WTC11 (cell line): ENCODE data around the gene ESR2. TPM values are rescaled to one million over a fixed set of nuclear protein-coding genes. Genes with fewer than 3 reads are reported as not detected.

ENCODE experiments used
- ATAC-seq: fragments of 200-7000 bp; cut with Tn5 transposase; 2 replicates; pipeline ENCODE4 v1.10.0; 2021; ENCODE audit warnings: mild to moderate bottlenecking, moderate library complexity
- CTCF ChIA-PET: fragments of 300-600 bp; sonication (Branson Sonifier 250); formaldehyde crosslinking; loops from one replicate; lab custom pipeline; 2021; ENCODE audit warnings: antibody characterized with exemption; lab: Charles Lee
- POLR2A ChIA-PET: fragments of 350-600 bp; sonication (Branson Sonifier 250); formaldehyde crosslinking; loops from one replicate; lab custom pipeline; 2021; ENCODE audit warnings: antibody characterized with exemption; lab: Charles Lee
- DNase-seq: peaks from one replicate; pipeline ENCODE4 v3.0.0; 2021; ENCODE audit warnings: low spot score
- H3K27ac Mint-ChIP-seq: 2 replicates; pipeline ENCODE4 v1.8.0; 2021; ENCODE audit warnings: mixed read lengths
- H3K27me3 Mint-ChIP-seq: 2 replicates; pipeline ENCODE4 v1.8.0; 2021; ENCODE audit warnings: low read depth, mild to moderate bottlenecking, moderate library complexity, mixed read lengths
- H3K36me3 Mint-ChIP-seq: 2 replicates; pipeline ENCODE4 v1.8.0; 2021; ENCODE audit warnings: mixed read lengths
- H3K4me1 Mint-ChIP-seq: 2 replicates; pipeline ENCODE4 v1.8.0; 2022; ENCODE audit warnings: mixed read lengths
- H3K4me3 Mint-ChIP-seq: 2 replicates; pipeline ENCODE4 v1.8.0; 2021; ENCODE audit warnings: mild to moderate bottlenecking, moderate library complexity, mixed read lengths
- H3K9me3 Mint-ChIP-seq: 2 replicates; pipeline ENCODE4 v1.8.0; 2021; ENCODE audit warnings: mixed read lengths
- CREB1 ChIP-seq: sonication (generic); formaldehyde crosslinking; IDR thresholded peaks from 2 replicates; pipeline ENCODE4 v1.8.0; 2023; ENCODE audit warnings: mild to moderate bottlenecking, missing genetic modification reagents
- CREM ChIP-seq: sonication (generic); formaldehyde crosslinking; IDR thresholded peaks from 2 replicates; pipeline ENCODE4 v1.8.1; 2022; ENCODE audit warnings: mild to moderate bottlenecking, missing genetic modification reagents, moderate library complexity
- FOXJ3 ChIP-seq: sonication (generic); formaldehyde crosslinking; IDR thresholded peaks from 2 replicates; pipeline ENCODE4 v1.9.0; 2021; ENCODE audit warnings: missing genetic modification reagents, mild to moderate bottlenecking, borderline replicate concordance
- FOXP1 ChIP-seq: sonication (generic); formaldehyde crosslinking; IDR thresholded peaks from 2 replicates; pipeline ENCODE4 v1.8.0; 2022; ENCODE audit warnings: missing genetic modification reagents, mild to moderate bottlenecking, moderate library complexity, borderline replicate concordance
- MYBL2 ChIP-seq: sonication (generic); formaldehyde crosslinking; IDR thresholded peaks from 2 replicates; pipeline ENCODE4 v1.8.1; 2023; ENCODE audit warnings: mild to moderate bottlenecking, moderate library complexity, missing genetic modification reagents
- NFATC4 ChIP-seq: fragments of 250-450 bp; sonication (Bioruptor Pico); IDR thresholded peaks from 2 replicates; pipeline ENCODE4 v1.9.0; 2021; ENCODE audit warnings: mild to moderate bottlenecking
- NR3C1 ChIP-seq: sonication (generic); formaldehyde crosslinking; conservative IDR thresholded peaks from 2 replicates; pipeline ENCODE4 v1.8.1; 2023; ENCODE audit warnings: low read depth, mild to moderate bottlenecking, missing genetic modification reagents
- ZNF396 ChIP-seq: fragments of 250-450 bp; sonication (Bioruptor Pico); IDR thresholded peaks from 2 replicates; pipeline ENCODE4 v1.8.0; 2021; ENCODE audit warnings: mild to moderate bottlenecking, moderate library complexity, borderline replicate concordance
- ZNF423 ChIP-seq: fragments of 250-450 bp; sonication (Bioruptor Pico); IDR thresholded peaks from 2 replicates; pipeline ENCODE4 v2.1.2; 2022; ENCODE audit warnings: mild to moderate bottlenecking, moderate library complexity
- total RNA-seq: library from RNA; stranded (reverse); gene quantifications from 3 replicates; pipeline ENCODE4 v1.2.3, GENCODE V29; 2021
- TF ChIP-seq, protein P1 (sequence below): sonication (generic); formaldehyde crosslinking; IDR thresholded peaks from 2 replicates; pipeline ENCODE4 v1.8.0; 2022; ENCODE audit warnings: mild to moderate bottlenecking, missing genetic modification reagents
- TF ChIP-seq, protein P2 (sequence below): sonication (generic); formaldehyde crosslinking; IDR thresholded peaks from 2 replicates; pipeline ENCODE4 v1.8.0; 2022; ENCODE audit warnings: missing genetic modification reagents
- TF ChIP-seq, protein P3 (sequence below): sonication (generic); formaldehyde crosslinking; IDR thresholded peaks from 2 replicates; pipeline ENCODE4 v1.8.1; 2023; ENCODE audit warnings: mild to moderate bottlenecking, missing genetic modification reagents
- TF ChIP-seq, protein P4 (sequence below): sonication (generic); formaldehyde crosslinking; IDR thresholded peaks from 2 replicates; pipeline ENCODE4 v1.8.0; 2022; ENCODE audit warnings: mild to moderate bottlenecking, missing genetic modification reagents
- TF ChIP-seq, protein P5 (sequence below): fragments of 250-450 bp; sonication (Bioruptor Pico); IDR thresholded peaks from 2 replicates; pipeline ENCODE4 v2.1.2; 2022; ENCODE audit warnings: mild to moderate bottlenecking, moderate library complexity
- TF ChIP-seq, protein P6 (sequence below): sonication (generic); formaldehyde crosslinking; IDR thresholded peaks from 2 replicates; pipeline ENCODE4 v1.8.1; 2022; ENCODE audit warnings: mild to moderate bottlenecking, missing genetic modification reagents, moderate library complexity, borderline replicate concordance
- TF ChIP-seq, protein P7 (sequence below): sonication (generic); formaldehyde crosslinking; IDR thresholded peaks from 2 replicates; pipeline ENCODE4 v1.8.1; 2023; ENCODE audit warnings: mild to moderate bottlenecking, missing genetic modification reagents, borderline replicate concordance
- TF ChIP-seq, protein P8 (sequence below): sonication (generic); formaldehyde crosslinking; IDR thresholded peaks from 2 replicates; pipeline ENCODE4 v1.8.1; 2022; ENCODE audit warnings: low read depth, missing genetic modification reagents, borderline replicate concordance

The ESR2 gene
- total RNA-seq, 1 experiment from 2014 or later: 0.50 TPM

DNA sequence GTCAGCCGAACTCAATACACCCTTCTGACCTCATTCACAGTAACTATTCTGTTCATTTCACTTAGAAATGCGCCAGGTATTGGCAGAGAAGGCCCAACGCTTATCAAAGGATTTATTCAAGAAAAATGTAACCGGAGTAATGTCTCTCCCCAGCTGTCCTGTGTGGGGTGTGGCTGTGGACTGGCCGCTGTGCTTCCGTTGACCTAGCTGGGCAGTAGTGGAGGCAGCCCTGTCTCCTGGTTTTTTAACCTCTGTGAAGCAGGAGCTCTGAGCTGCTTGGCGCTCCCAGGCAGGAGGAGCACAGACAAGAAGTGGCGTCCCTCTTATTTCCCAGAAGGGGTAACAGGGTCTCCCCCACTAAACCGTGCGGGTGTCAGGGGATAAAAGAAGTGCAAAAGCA is 85.2 kb downstream of the ESR2 start:
- TF ChIP-seq, protein P1, sequence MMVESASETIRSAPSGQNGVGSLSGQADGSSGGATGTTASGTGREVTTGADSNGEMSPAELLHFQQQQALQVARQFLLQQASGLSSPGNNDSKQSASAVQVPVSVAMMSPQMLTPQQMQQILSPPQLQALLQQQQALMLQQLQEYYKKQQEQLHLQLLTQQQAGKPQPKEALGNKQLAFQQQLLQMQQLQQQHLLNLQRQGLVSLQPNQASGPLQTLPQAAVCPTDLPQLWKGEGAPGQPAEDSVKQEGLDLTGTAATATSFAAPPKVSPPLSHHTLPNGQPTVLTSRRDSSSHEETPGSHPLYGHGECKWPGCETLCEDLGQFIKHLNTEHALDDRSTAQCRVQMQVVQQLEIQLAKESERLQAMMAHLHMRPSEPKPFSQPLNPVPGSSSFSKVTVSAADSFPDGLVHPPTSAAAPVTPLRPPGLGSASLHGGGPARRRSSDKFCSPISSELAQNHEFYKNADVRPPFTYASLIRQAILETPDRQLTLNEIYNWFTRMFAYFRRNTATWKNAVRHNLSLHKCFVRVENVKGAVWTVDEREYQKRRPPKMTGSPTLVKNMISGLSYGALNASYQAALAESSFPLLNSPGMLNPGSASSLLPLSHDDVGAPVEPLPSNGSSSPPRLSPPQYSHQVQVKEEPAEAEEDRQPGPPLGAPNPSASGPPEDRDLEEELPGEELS (CRISPR knock-in tag): no peak
- TF ChIP-seq NFATC4 (CRISPR knock-in tag): no peak
- no peak for TF ChIP-seq ZNF423 (CRISPR knock-in tag)
- TF ChIP-seq, protein P2, sequence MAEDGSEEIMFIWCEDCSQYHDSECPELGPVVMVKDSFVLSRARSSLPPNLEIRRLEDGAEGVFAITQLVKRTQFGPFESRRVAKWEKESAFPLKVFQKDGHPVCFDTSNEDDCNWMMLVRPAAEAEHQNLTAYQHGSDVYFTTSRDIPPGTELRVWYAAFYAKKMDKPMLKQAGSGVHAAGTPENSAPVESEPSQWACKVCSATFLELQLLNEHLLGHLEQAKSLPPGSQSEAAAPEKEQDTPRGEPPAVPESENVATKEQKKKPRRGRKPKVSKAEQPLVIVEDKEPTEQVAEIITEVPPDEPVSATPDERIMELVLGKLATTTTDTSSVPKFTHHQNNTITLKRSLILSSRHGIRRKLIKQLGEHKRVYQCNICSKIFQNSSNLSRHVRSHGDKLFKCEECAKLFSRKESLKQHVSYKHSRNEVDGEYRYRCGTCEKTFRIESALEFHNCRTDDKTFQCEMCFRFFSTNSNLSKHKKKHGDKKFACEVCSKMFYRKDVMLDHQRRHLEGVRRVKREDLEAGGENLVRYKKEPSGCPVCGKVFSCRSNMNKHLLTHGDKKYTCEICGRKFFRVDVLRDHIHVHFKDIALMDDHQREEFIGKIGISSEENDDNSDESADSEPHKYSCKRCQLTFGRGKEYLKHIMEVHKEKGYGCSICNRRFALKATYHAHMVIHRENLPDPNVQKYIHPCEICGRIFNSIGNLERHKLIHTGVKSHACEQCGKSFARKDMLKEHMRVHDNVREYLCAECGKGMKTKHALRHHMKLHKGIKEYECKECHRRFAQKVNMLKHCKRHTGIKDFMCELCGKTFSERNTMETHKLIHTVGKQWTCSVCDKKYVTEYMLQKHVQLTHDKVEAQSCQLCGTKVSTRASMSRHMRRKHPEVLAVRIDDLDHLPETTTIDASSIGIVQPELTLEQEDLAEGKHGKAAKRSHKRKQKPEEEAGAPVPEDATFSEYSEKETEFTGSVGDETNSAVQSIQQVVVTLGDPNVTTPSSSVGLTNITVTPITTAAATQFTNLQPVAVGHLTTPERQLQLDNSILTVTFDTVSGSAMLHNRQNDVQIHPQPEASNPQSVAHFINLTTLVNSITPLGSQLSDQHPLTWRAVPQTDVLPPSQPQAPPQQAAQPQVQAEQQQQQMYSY (CRISPR knock-in tag): no peak
- TF ChIP-seq, protein P3, sequence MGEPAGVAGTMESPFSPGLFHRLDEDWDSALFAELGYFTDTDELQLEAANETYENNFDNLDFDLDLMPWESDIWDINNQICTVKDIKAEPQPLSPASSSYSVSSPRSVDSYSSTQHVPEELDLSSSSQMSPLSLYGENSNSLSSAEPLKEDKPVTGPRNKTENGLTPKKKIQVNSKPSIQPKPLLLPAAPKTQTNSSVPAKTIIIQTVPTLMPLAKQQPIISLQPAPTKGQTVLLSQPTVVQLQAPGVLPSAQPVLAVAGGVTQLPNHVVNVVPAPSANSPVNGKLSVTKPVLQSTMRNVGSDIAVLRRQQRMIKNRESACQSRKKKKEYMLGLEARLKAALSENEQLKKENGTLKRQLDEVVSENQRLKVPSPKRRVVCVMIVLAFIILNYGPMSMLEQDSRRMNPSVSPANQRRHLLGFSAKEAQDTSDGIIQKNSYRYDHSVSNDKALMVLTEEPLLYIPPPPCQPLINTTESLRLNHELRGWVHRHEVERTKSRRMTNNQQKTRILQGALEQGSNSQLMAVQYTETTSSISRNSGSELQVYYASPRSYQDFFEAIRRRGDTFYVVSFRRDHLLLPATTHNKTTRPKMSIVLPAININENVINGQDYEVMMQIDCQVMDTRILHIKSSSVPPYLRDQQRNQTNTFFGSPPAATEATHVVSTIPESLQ (CRISPR knock-in tag): no peak
- TF ChIP-seq, protein P4, sequence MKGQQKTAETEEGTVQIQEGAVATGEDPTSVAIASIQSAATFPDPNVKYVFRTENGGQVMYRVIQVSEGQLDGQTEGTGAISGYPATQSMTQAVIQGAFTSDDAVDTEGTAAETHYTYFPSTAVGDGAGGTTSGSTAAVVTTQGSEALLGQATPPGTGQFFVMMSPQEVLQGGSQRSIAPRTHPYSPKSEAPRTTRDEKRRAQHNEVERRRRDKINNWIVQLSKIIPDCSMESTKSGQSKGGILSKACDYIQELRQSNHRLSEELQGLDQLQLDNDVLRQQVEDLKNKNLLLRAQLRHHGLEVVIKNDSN: no peak
- TF ChIP-seq CREB1 (CRISPR knock-in tag): no peak
- TF ChIP-seq NR3C1 (CRISPR knock-in tag): no peak
- no peak for TF ChIP-seq MYBL2 (CRISPR knock-in tag)
- no peak for TF ChIP-seq CREM (CRISPR knock-in tag)
- peaks cover 49% of the 10 kb centered on the region for H3K36me3 Mint-ChIP-seq
- H3K4me1 Mint-ChIP-seq: peaks cover 8% of the 10 kb centered on the region
- no peak overlapping the region for H3K4me3 Mint-ChIP-seq
- ChIA-PET POLR2A (no interaction called here), CTCF (no interaction called here)
- no peak overlapping the region for H3K27ac Mint-ChIP-seq
- no peaks in the 10 kb centered on the region for H3K27me3 Mint-ChIP-seq
- no peaks in the 10 kb centered on the region for H3K9me3 Mint-ChIP-seq
- ATAC-seq: no peak
- no peak for DNase-seq

DNA sequence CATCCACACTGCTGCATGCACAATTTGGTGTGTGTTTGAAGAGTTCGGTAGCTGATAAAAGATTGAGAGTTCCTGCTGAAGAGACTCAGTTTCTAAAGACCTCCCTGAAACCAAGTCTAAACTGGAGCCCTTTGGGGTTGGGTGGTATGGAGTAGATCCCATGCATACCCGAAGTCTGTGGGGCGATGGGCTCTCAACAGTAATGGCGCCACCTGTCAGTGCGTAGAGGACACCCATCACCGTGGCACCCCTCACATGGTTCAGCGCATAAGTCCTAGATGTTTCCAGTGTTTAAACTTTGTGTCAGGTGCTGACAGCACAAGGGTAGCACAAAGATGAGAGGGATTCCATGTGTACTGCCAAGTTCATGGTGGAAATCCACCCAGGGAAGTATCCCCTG is 85.9 kb downstream of the ESR2 start:
- no peaks in the 10 kb centered on the region for H3K9me3 Mint-ChIP-seq
- no peak overlapping the region for H3K27ac Mint-ChIP-seq
- peaks cover 8% of the 10 kb centered on the region for H3K4me1 Mint-ChIP-seq
- peaks cover 45% of the 10 kb centered on the region for H3K36me3 Mint-ChIP-seq
- no peak overlapping the region for H3K4me3 Mint-ChIP-seq
- POLR2A ChIA-PET: no interaction called here
- peak; percentile 74 for ATAC-seq
- no peak for DNase-seq
- H3K27me3 Mint-ChIP-seq: no peaks in the 10 kb centered on the region
- CTCF ChIA-PET: no interaction called here
- TF ChIP-seq, protein P5, sequence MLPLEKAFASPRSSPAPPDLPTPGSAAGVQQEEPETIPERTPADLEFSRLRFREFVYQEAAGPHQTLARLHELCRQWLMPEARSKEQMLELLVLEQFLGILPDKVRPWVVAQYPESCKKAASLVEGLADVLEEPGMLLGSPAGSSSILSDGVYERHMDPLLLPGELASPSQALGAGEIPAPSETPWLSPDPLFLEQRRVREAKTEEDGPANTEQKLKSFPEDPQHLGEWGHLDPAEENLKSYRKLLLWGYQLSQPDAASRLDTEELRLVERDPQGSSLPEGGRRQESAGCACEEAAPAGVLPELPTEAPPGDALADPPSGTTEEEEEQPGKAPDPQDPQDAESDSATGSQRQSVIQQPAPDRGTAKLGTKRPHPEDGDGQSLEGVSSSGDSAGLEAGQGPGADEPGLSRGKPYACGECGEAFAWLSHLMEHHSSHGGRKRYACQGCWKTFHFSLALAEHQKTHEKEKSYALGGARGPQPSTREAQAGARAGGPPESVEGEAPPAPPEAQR (CRISPR knock-in tag): no peak
- TF ChIP-seq, protein P6, sequence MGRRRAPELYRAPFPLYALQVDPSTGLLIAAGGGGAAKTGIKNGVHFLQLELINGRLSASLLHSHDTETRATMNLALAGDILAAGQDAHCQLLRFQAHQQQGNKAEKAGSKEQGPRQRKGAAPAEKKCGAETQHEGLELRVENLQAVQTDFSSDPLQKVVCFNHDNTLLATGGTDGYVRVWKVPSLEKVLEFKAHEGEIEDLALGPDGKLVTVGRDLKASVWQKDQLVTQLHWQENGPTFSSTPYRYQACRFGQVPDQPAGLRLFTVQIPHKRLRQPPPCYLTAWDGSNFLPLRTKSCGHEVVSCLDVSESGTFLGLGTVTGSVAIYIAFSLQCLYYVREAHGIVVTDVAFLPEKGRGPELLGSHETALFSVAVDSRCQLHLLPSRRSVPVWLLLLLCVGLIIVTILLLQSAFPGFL (CRISPR knock-in tag): no peak
- TF ChIP-seq ZNF396: no peak
- TF ChIP-seq, protein P7, sequence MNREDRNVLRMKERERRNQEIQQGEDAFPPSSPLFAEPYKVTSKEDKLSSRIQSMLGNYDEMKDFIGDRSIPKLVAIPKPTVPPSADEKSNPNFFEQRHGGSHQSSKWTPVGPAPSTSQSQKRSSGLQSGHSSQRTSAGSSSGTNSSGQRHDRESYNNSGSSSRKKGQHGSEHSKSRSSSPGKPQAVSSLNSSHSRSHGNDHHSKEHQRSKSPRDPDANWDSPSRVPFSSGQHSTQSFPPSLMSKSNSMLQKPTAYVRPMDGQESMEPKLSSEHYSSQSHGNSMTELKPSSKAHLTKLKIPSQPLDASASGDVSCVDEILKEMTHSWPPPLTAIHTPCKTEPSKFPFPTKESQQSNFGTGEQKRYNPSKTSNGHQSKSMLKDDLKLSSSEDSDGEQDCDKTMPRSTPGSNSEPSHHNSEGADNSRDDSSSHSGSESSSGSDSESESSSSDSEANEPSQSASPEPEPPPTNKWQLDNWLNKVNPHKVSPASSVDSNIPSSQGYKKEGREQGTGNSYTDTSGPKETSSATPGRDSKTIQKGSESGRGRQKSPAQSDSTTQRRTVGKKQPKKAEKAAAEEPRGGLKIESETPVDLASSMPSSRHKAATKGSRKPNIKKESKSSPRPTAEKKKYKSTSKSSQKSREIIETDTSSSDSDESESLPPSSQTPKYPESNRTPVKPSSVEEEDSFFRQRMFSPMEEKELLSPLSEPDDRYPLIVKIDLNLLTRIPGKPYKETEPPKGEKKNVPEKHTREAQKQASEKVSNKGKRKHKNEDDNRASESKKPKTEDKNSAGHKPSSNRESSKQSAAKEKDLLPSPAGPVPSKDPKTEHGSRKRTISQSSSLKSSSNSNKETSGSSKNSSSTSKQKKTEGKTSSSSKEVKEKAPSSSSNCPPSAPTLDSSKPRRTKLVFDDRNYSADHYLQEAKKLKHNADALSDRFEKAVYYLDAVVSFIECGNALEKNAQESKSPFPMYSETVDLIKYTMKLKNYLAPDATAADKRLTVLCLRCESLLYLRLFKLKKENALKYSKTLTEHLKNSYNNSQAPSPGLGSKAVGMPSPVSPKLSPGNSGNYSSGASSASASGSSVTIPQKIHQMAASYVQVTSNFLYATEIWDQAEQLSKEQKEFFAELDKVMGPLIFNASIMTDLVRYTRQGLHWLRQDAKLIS (CRISPR knock-in tag): no peak
- TF ChIP-seq, protein P4: no peak
- TF ChIP-seq FOXP1 (CRISPR knock-in tag): no peak
- TF ChIP-seq, protein P8, sequence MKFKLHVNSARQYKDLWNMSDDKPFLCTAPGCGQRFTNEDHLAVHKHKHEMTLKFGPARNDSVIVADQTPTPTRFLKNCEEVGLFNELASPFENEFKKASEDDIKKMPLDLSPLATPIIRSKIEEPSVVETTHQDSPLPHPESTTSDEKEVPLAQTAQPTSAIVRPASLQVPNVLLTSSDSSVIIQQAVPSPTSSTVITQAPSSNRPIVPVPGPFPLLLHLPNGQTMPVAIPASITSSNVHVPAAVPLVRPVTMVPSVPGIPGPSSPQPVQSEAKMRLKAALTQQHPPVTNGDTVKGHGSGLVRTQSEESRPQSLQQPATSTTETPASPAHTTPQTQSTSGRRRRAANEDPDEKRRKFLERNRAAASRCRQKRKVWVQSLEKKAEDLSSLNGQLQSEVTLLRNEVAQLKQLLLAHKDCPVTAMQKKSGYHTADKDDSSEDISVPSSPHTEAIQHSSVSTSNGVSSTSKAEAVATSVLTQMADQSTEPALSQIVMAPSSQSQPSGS: no peak
- TF ChIP-seq NFATC4 (CRISPR knock-in tag): no peak
- TF ChIP-seq FOXJ3 (CRISPR knock-in tag): no peak
